ENCODE data around the gene PLAAT4. TPM values are rescaled to one million over a fixed set of nuclear protein-coding genes. Genes with fewer than 3 reads are reported as not detected.

PLAAT4 gene
- total and polyA plus RNA-seq, 2 experiments from 2014 or later: not detected

- Histone ChIP-seq H3K9me3 (ENCODE audit: low read depth) (no peaks in the 10 kb centered on the region), H3K4me3 (no peak overlapping the region)
- no peak for DNase-seq (ENCODE audit: low read depth in 1 of 2, low spot score in 1 of 2)
These were observed 35.4 kb upstream of the PLAAT4 start for GRCh38 chr11:63501236-63501635.

DNA sequence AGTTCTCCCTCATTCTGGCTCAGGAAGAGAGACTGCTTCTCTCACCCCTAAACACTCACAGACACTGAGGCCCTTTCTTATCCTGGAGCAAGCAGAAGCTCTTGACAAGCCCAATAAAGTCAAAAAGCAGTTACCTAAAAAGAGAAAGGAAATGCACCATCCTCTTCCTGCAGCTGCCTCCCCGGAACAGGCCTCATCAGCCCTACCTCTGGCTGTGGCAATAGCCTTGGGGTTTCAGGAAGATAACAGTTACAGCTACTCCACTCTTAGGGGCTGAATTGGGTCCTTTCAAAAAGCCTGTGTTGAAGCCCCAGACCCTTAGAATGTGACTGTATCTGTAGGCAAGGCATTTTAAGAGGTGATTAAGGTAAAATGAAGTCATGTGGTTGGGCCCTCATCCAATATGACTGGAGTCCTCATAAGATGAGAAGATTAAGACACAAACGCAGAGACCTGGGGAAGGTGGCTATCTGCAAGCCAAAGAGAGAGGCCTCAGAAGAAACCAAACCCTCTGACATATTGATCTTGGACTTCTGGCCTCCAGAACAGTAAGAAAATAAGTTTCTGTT lies 34.3 kb upstream of the PLAAT4 start:
- H3K27me3 ChIP-seq: no peaks in the 10 kb centered on the region
- DNase-seq (ENCODE audit: low read depth in 1 of 2, low spot score in 1 of 2): no peak
- TF ChIP-seq CTCF (IDR thresholded peaks at IDR 0.05; ENCODE audit: low read depth, low read length): no peak
- H3K36me3 ChIP-seq: no peaks in the 10 kb centered on the region
- H3K9me3 ChIP-seq (ENCODE audit: low read depth): no peaks in the 10 kb centered on the region
- no peaks in the 10 kb centered on the region for H3K4me1 ChIP-seq (ENCODE audit: low read depth)
- no peak overlapping the region for H3K27ac ChIP-seq
- no peak overlapping the region for H3K4me3 ChIP-seq

More at GRCh38 chr11:63501236-63501635, 35.4 kb upstream of the PLAAT4 start:
- no peaks in the 10 kb centered on the region for H3K36me3 ChIP-seq
- no peaks in the 10 kb centered on the region for H3K27me3 ChIP-seq
- H3K4me1 ChIP-seq (ENCODE audit: low read depth): no peaks in the 10 kb centered on the region
- no peak overlapping the region for H3K27ac ChIP-seq
- TF ChIP-seq CTCF (IDR thresholded peaks at IDR 0.05; ENCODE audit: low read depth, low read length): no peak

- no peak overlapping the region for H3K4me3 ChIP-seq
- H3K4me1 ChIP-seq (ENCODE audit: low read depth): no peaks in the 10 kb centered on the region
- H3K36me3 ChIP-seq: no peaks in the 10 kb centered on the region
- H3K27me3 ChIP-seq: no peaks in the 10 kb centered on the region
- no peaks in the 10 kb centered on the region for H3K9me3 ChIP-seq (ENCODE audit: low read depth)
- no peak for TF ChIP-seq CTCF (IDR thresholded peaks at IDR 0.05; ENCODE audit: low read depth, low read length)
- no peak for DNase-seq (ENCODE audit: low read depth in 1 of 2, low spot score in 1 of 2)
- no peak overlapping the region for H3K27ac ChIP-seq
These were observed 33.1 kb upstream of the PLAAT4 start for GRCh38 chr11:63503492-63503891.

DNA sequence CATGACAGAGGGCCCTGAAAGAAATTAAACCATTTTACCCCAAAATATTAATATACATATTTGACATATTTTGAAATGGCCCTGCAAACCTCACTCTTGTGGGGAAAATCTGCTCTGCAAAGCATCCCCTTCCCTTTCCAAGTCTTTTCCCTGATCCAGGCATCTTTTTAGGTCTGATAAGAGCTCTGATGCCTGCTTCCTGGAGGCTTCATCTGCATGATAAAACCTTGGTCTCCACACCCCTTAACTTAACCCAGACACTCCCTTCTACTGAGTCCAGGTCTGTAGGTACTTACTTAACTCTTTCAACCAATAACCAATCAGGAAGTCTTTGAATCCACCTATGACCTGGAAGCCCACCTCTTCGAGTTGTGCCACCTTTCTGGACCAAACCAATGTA lies 32.6 kb upstream of the PLAAT4 start:
- no peaks in the 10 kb centered on the region for H3K4me1 ChIP-seq (ENCODE audit: low read depth)
- DNase-seq (ENCODE audit: low read depth in 1 of 2, low spot score in 1 of 2): no peak
- TF ChIP-seq CTCF (IDR thresholded peaks at IDR 0.05; ENCODE audit: low read depth, low read length): no peak
- no peak overlapping the region for H3K4me3 ChIP-seq
- no peaks in the 10 kb centered on the region for H3K27me3 ChIP-seq
- no peak overlapping the region for H3K27ac ChIP-seq
- no peaks in the 10 kb centered on the region for H3K36me3 ChIP-seq
- H3K9me3 ChIP-seq (ENCODE audit: low read depth): no peaks in the 10 kb centered on the region

- DNase-seq (ENCODE audit: low read depth in 1 of 2, low spot score in 1 of 2): peak in 1 of 2 donors; percentile 80
- Histone ChIP-seq H3K27ac (no peak overlapping the region), H3K4me3 (no peak overlapping the region), H3K9me3 (ENCODE audit: low read depth) (no peaks in the 10 kb centered on the region), H3K27me3 (no peaks in the 10 kb centered on the region), H3K36me3 (no peaks in the 10 kb centered on the region), H3K4me1 (ENCODE audit: low read depth) (no peaks in the 10 kb centered on the region)
- no peak for TF ChIP-seq CTCF (IDR thresholded peaks at IDR 0.05; ENCODE audit: low read depth, low read length)
These were observed 31.5 kb upstream of the PLAAT4 start for GRCh38 chr11:63504933-63505586.
